ENCODE results near the gene SORCS2. TPM values are rescaled to one million over a fixed set of nuclear protein-coding genes. Genes with fewer than 3 reads are reported as not detected.

Gene SORCS2
- total and polyA plus RNA-seq, 12 donors, result 0.67 to 15.5 (median 1.3) TPM

- Histone ChIP-seq H3K4me3 (no peak overlapping the region), H3K36me3 (replicated peaks in 1 of 2) (no peaks in the 10 kb centered on the region), H3K9me3 (replicated peaks in 1 of 3) (no peaks in the 10 kb centered on the region), H3K4me1 (replicated peaks in 1 of 2) (no peaks in the 10 kb centered on the region), H3K27ac (no peak overlapping the region), H3K27me3 (no peaks in the 10 kb centered on the region)
- intact Hi-C loops (cut with DNase I), result no loop called here
- TF ChIP-seq POLR2A (IDR thresholded peaks at IDR 0.05) (no peak), CTCF (IDR thresholded peaks at IDR 0.05) (no peak)
- 93 to 97% (median 95%) methylated on average over 9 to 11 of the region's 11 CpGs for WGBS, 4 donors
- no peak for DNase-seq
These were observed 36.4 kb downstream of the SORCS2 start for GRCh38 chr4:7228734-7229133.

GRCh38 chr4:7232061-7232650, 39.8 kb downstream of the SORCS2 start:
- no peak for DNase-seq
- no peaks in the 10 kb centered on the region for H3K4me1 ChIP-seq (replicated peaks in 1 of 2)
- WGBS, 4 donors, result 80 to 88% (median 84%) methylated on average over 17 to 18 of the region's 18 CpGs
- intact Hi-C loops (cut with DNase I), result no loop called here
- TF ChIP-seq POLR2A (IDR thresholded peaks at IDR 0.05), result no peak
- no peak for TF ChIP-seq CTCF (IDR thresholded peaks at IDR 0.05)
- no peak overlapping the region for H3K27ac ChIP-seq
- no peaks in the 10 kb centered on the region for H3K36me3 ChIP-seq (replicated peaks in 1 of 2)
- no peaks in the 10 kb centered on the region for H3K9me3 ChIP-seq (replicated peaks in 1 of 3)
- H3K4me3 ChIP-seq, result no peak overlapping the region
- H3K27me3 ChIP-seq, result no peaks in the 10 kb centered on the region

- no peak for TF ChIP-seq CTCF (IDR thresholded peaks at IDR 0.05)
- no peak for TF ChIP-seq POLR2A (IDR thresholded peaks at IDR 0.05)
- intact Hi-C loops (cut with DNase I), result no loop called here
These were observed 40.8 kb downstream of the SORCS2 start for GRCh38 chr4:7233006-7233580.

GRCh38 chr4:7233601-7234000, 41.3 kb downstream of the SORCS2 start:
- intact Hi-C loops (cut with DNase I), result no loop called here
- H3K36me3 ChIP-seq (replicated peaks in 1 of 2), result no peaks in the 10 kb centered on the region
- TF ChIP-seq POLR2A (IDR thresholded peaks at IDR 0.05), result no peak
- no peak for TF ChIP-seq CTCF (IDR thresholded peaks at IDR 0.05)
- DNase-seq, result no peak
- no peaks in the 10 kb centered on the region for H3K27me3 ChIP-seq
- H3K9me3 ChIP-seq (replicated peaks in 1 of 3), result no peaks in the 10 kb centered on the region
- no peaks in the 10 kb centered on the region for H3K4me1 ChIP-seq (replicated peaks in 1 of 2)
- WGBS, 4 donors, result 78 to 96% (median 85%) methylated on average over 7 to 12 of the region's 12 CpGs
- H3K4me3 ChIP-seq, result no peak overlapping the region
- H3K27ac ChIP-seq, result no peak overlapping the region

More at GRCh38 chr4:7233006-7233580, 40.8 kb downstream of the SORCS2 start:
- Histone ChIP-seq H3K27ac (no peak overlapping the region), H3K9me3 (replicated peaks in 1 of 3) (no peaks in the 10 kb centered on the region), H3K4me1 (replicated peaks in 1 of 2) (no peaks in the 10 kb centered on the region), H3K27me3 (no peaks in the 10 kb centered on the region), H3K36me3 (replicated peaks in 1 of 2) (no peaks in the 10 kb centered on the region), H3K4me3 (no peak overlapping the region)
- no peak for DNase-seq
- WGBS, 4 donors, result 65 to 81% (median 74%) methylated on average over 7 to 18 of the region's 18 CpGs
